Measurements from ENCODE around the gene XKR7.

DNA sequence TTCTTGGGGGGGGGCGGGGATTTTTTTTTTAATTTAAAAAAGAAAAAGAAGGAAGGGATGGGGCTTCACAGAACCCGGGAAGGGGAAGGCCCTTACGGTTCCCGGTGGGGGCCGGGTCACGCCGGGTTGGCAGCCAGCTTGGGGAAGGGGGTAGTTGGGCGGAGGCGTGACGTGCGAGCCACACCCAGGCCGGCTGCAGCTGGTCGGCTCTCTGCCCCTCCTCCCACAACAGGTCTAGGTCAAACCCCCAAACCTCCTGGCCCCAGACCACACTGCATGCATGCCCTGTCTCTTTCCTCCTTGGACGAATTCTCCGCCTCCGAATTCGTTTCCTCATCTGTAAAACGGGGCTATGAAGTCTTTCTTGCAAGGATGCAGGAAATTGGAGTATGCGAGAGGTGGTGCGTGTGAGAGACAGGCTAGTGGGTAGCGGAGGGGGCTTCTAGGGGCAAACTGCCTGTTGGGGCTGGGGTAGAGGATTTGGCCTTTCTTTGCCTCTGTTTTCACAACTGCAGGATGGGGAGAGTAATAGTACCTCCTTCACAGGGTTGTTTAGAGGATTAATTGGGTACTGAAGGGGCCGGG lies 84.9 kb downstream of the XKR7 start:
- TF ChIP-seq, protein P1, sequence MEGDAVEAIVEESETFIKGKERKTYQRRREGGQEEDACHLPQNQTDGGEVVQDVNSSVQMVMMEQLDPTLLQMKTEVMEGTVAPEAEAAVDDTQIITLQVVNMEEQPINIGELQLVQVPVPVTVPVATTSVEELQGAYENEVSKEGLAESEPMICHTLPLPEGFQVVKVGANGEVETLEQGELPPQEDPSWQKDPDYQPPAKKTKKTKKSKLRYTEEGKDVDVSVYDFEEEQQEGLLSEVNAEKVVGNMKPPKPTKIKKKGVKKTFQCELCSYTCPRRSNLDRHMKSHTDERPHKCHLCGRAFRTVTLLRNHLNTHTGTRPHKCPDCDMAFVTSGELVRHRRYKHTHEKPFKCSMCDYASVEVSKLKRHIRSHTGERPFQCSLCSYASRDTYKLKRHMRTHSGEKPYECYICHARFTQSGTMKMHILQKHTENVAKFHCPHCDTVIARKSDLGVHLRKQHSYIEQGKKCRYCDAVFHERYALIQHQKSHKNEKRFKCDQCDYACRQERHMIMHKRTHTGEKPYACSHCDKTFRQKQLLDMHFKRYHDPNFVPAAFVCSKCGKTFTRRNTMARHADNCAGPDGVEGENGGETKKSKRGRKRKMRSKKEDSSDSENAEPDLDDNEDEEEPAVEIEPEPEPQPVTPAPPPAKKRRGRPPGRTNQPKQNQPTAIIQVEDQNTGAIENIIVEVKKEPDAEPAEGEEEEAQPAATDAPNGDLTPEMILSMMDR (IDR thresholded peaks at IDR 0.05), result no peak
- TF ChIP-seq POLR2A (IDR thresholded peaks at IDR 0.05), result no peak
- TF ChIP-seq POLR2AphosphoS5 (IDR thresholded peaks at IDR 0.05), result no peak
